HepG2 (cell line): ENCODE results near the gene TDRD9. TPM values are rescaled to one million over a fixed set of nuclear protein-coding genes. Genes with fewer than 3 reads are reported as not detected.

Source experiments
- CTCF ChIP-seq: sonication (generic); formaldehyde crosslinking; IDR thresholded peaks from 2 replicates; pipeline ENCODE4 v1.5.0; 2020; ENCODE audit warnings: mild to moderate bottlenecking, missing genetic modification reagents, moderate library complexity
- GZF1 ChIP-seq: sonication (generic); formaldehyde crosslinking; IDR thresholded peaks from 2 replicates; pipeline ENCODE4 v1.5.1; 2020; ENCODE audit warnings: mild to moderate bottlenecking, missing genetic modification reagents
- HOXA5 ChIP-seq: sonication (generic); formaldehyde crosslinking; IDR thresholded peaks from 2 replicates; pipeline ENCODE4 v1.4.0; 2020; ENCODE audit warnings: missing genetic modification reagents
- KAT8 ChIP-seq: IDR thresholded peaks from 2 replicates; pipeline ENCODE4 v1.6.1; 2016; ENCODE audit warnings: missing genetic modification reagents, missing compliant biosample characterization
- KDM1A ChIP-seq: IDR thresholded peaks from 2 replicates; pipeline ENCODE4 v1.6.1; 2016; ENCODE audit warnings: missing compliant biosample characterization
- NFIC ChIP-seq: IDR thresholded peaks from 2 replicates; pipeline ENCODE4 v1.6.1; 2012; ENCODE audit warnings: mild to moderate bottlenecking, low read length, inconsistent platforms
- PTBP1 ChIP-seq: fragments of 200-400 bp; formaldehyde crosslinking; IDR thresholded peaks from 2 replicates; pipeline ENCODE4 v1.6.1; 2018; ENCODE audit warnings: low read length, low read depth; ENCODE audit not compliant: poor library complexity, severe bottlenecking
- SIN3A ChIP-seq: IDR thresholded peaks from 2 replicates; pipeline ENCODE4 v1.6.1; 2011; ENCODE audit warnings: low read depth, mild to moderate bottlenecking, control low read depth, low read length, borderline replicate concordance
- SIX1 ChIP-seq: sonication (generic); formaldehyde crosslinking; IDR thresholded peaks from 2 replicates; pipeline ENCODE4 v1.4.0; 2020; ENCODE audit warnings: missing genetic modification reagents, borderline replicate concordance
- YEATS4 ChIP-seq: sonication (generic); formaldehyde crosslinking; IDR thresholded peaks from 2 replicates; pipeline ENCODE4 v1.4.0; 2020; ENCODE audit warnings: missing genetic modification reagents, borderline replicate concordance
- ZBTB39 ChIP-seq: sonication (generic); formaldehyde crosslinking; IDR thresholded peaks from 2 replicates; pipeline ENCODE4 v1.5.0; 2020; ENCODE audit warnings: missing genetic modification reagents
- ZBTB42 ChIP-seq: sonication (generic); formaldehyde crosslinking; IDR thresholded peaks from 2 replicates; pipeline ENCODE4 v1.5.0; 2020; ENCODE audit warnings: mild to moderate bottlenecking, missing genetic modification reagents
- ZNF180 ChIP-seq: sonication (generic); formaldehyde crosslinking; IDR thresholded peaks from 2 replicates; pipeline ENCODE4 v1.4.0; 2020; ENCODE audit warnings: low read depth, missing genetic modification reagents, borderline replicate concordance
- ZNF275 ChIP-seq: sonication (generic); formaldehyde crosslinking; IDR thresholded peaks from 2 replicates; pipeline ENCODE4 v1.8.0; 2022; ENCODE audit warnings: missing genetic modification reagents, mild to moderate bottlenecking, inconsistent platforms, borderline replicate concordance
- ZNF350 ChIP-seq: sonication (generic); formaldehyde crosslinking; IDR thresholded peaks from 2 replicates; pipeline ENCODE4 v1.4.0; 2020; ENCODE audit warnings: mild to moderate bottlenecking, low read depth, missing genetic modification reagents, borderline replicate concordance
- ZNF556 ChIP-seq: sonication (generic); formaldehyde crosslinking; IDR thresholded peaks from 2 replicates; pipeline ENCODE4 v1.4.0; 2020; ENCODE audit warnings: mild to moderate bottlenecking, missing genetic modification reagents, borderline replicate concordance
- ZNF713 ChIP-seq: sonication (generic); formaldehyde crosslinking; IDR thresholded peaks from 2 replicates; pipeline ENCODE4 v1.4.0; 2020; ENCODE audit warnings: mild to moderate bottlenecking, missing genetic modification reagents
- polyA plus RNA-seq, 8 experiments: library from polyadenylated mRNA; depleted of rRNA in 3 of 8; stranded (reverse) in 7 of 8; unstranded in 1 of 8; fragments of >200 nt; fragmentation: Illumina TruSeq in 4 of 8; extraction: Trizol in 4 of 8; gene quantifications; 2 replicates each; pipeline versions ENCODE4 v1.2.1 to v1.2.3, GENCODE V29; 2011 to 2016; ENCODE audit warnings: low read depth in 4 of 8, missing spikeins in 1 of 8, mixed read lengths in 1 of 8; ENCODE audit not compliant: insufficient read depth in 1 of 8
- total RNA-seq, 5 experiments: library from RNA; depleted of rRNA; stranded (reverse); fragments of >200 nt; fragmentation: Illumina TruSeq; extraction: Trizol; gene quantifications; 2 replicates each; pipeline ENCODE4 v1.2.3, GENCODE V29; 2016; ENCODE audit warnings: low read depth in 1 of 5
- TF ChIP-seq, protein P1 (sequence below): IDR thresholded peaks from 2 replicates; pipeline ENCODE4 v1.6.1; 2018; ENCODE audit warnings: missing genetic modification reagents, mild to moderate bottlenecking, missing compliant biosample characterization
- TF ChIP-seq, protein P2 (sequence below): sonication (generic); formaldehyde crosslinking; IDR thresholded peaks from 2 replicates; pipeline ENCODE4 v1.4.0; 2020; ENCODE audit warnings: missing genetic modification reagents
- TF ChIP-seq, protein P3 (sequence below): sonication (generic); formaldehyde crosslinking; IDR thresholded peaks from 2 replicates; pipeline ENCODE4 v1.4.0; 2020; ENCODE audit warnings: low read depth, mild to moderate bottlenecking, missing genetic modification reagents

TDRD9 gene
- total and polyA plus RNA-seq, 2 of the 13 experiments (the other 11 are each of a cell fraction or from before 2014, with no cell fraction given), result not detected

DNA sequence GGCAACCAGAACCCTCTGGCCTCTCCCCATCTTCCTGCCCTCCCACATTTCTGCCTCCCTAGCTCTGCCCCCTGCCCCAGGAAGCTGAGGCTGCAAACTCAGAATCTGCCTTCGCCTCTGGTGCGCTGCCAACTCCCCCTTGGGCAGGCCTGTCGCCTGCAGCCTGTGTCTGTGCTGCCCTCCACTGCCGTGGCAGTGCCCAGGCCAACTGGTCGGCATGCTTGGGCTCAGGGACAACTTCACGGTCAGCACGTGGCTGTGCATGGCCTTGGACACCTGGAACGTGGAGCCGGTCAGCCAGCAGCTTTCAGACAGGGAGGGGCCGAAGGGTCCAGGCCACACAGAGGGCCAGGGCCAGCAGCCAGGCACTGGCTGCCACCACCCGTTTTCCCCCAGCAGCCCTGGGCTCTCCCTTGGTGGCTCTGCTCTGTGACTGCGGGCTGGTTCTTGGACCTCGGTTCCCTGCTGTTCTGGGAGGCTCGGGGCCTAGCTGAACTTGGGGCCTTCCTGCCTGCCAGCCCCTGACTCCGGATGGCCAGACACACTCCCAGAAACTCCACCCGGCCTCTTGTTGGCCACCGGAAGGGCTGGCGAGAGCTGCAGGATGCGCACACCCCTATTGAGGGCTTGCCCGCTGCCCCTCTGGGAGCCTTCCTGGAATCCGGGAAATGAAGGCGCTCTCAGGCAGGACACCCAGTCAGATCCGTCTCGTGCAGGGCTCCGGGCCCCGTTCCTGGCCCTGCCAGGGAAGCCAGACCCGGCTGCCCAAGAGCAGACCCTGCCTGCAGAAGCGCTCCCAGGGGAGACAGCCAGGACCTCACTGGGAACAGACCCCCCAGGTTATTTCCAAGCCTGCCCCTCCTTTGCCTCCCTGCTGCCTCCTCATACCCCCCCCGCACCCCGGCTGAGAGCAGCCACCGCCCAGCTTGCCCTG, 46.7 kb upstream of the TDRD9 start (continued):
- TF ChIP-seq, protein P1, sequence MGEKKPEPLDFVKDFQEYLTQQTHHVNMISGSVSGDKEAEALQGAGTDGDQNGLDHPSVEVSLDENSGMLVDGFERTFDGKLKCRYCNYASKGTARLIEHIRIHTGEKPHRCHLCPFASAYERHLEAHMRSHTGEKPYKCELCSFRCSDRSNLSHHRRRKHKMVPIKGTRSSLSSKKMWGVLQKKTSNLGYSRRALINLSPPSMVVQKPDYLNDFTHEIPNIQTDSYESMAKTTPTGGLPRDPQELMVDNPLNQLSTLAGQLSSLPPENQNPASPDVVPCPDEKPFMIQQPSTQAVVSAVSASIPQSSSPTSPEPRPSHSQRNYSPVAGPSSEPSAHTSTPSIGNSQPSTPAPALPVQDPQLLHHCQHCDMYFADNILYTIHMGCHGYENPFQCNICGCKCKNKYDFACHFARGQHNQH (CRISPR knock-in tag), result peak; percentile 77
- TF ChIP-seq ZNF275 (peak; percentile 76; the same call in 1 of the 2 replicates), ZNF556 (CRISPR knock-in tag) (no peak; the same call in 1 of the 2 replicates), HOXA5 (no peak), SIN3A (no peak), ZNF713 (CRISPR knock-in tag) (peak; percentile 64; the same call in 1 of the 2 replicates), KDM1A (CRISPR knock-in tag) (0 out of 2 replicates have a peak, but pooled peaks have one; percentile 38), PTBP1 (no peak), NFIC (no peak), KAT8 (CRISPR knock-in tag) (peak; percentile 70), CTCF (peak; percentile 59), SIX1 (CRISPR knock-in tag) (peak; percentile 57; the same call in 1 of the 2 replicates), ZNF350 (CRISPR knock-in tag) (peak; percentile 91), GZF1 (CRISPR knock-in tag) (peak; percentile 93), ZBTB42 (CRISPR knock-in tag) (no peak; the same call in 1 of the 2 replicates), YEATS4 (peak; percentile 96), ZNF180 (CRISPR knock-in tag) (no peak), ZBTB39 (CRISPR knock-in tag) (peak; percentile 92)
- TF ChIP-seq, protein P2, sequence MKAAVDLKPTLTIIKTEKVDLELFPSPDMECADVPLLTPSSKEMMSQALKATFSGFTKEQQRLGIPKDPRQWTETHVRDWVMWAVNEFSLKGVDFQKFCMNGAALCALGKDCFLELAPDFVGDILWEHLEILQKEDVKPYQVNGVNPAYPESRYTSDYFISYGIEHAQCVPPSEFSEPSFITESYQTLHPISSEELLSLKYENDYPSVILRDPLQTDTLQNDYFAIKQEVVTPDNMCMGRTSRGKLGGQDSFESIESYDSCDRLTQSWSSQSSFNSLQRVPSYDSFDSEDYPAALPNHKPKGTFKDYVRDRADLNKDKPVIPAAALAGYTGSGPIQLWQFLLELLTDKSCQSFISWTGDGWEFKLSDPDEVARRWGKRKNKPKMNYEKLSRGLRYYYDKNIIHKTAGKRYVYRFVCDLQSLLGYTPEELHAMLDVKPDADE (CRISPR knock-in tag), result peak; percentile 67; the same call in 1 of the 2 replicates
- TF ChIP-seq, protein P3, sequence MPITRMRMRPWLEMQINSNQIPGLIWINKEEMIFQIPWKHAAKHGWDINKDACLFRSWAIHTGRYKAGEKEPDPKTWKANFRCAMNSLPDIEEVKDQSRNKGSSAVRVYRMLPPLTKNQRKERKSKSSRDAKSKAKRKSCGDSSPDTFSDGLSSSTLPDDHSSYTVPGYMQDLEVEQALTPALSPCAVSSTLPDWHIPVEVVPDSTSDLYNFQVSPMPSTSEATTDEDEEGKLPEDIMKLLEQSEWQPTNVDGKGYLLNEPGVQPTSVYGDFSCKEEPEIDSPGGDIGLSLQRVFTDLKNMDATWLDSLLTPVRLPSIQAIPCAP (CRISPR knock-in tag), result peak; percentile 66; the same call in 1 of the 2 replicates
